ENCODE measurements around the gene SLC9A2. TPM values are rescaled to one million over a fixed set of nuclear protein-coding genes. Genes with fewer than 3 reads are reported as not detected.

SLC9A2 gene
- total RNA-seq, 2 experiments from 2014 or later: not detected

GRCh38 chr2:102660574-102660973 lies 41.2 kb downstream of the SLC9A2 start:
- Mint-ChIP-seq H3K9me3 (no peaks in the 10 kb centered on the region), H3K4me1 (ENCODE audit: low read depth) (peaks cover 19% of the 10 kb centered on the region), H3K36me3 (no peaks in the 10 kb centered on the region), H3K27me3 (peaks cover 6% of the 10 kb centered on the region), H3K27ac (no peak overlapping the region), H3K4me3 (no peak overlapping the region)
- POLR2A ChIA-PET: no interaction called here
- intact Hi-C loops (cut with micrococcal nuclease): no loop called here
- no peak for DNase-seq
- CTCF ChIA-PET: no interaction called here

DNA sequence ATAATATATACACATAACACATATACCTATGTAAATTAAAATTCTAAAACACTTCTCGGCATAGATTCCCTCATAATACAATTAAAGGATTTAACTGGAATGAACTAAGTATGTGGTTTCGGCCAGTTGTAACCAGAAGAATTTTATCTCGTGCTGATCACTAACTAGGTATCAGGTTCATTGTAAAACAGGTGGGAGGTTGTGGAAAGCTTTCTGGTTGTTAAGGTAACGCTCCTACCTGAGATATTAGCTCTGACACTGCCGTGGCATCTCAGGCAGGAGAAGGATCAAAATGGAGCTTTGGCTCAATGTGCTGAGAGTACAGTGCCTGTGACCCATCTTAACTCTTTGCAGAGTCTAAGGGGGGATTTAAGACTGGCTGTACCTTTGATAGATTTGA lies 42.5 kb downstream of the SLC9A2 start:
- no peaks in the 10 kb centered on the region for H3K9me3 Mint-ChIP-seq
- intact Hi-C loops (cut with micrococcal nuclease): no loop called here
- POLR2A ChIA-PET: no interaction called here

DNA sequence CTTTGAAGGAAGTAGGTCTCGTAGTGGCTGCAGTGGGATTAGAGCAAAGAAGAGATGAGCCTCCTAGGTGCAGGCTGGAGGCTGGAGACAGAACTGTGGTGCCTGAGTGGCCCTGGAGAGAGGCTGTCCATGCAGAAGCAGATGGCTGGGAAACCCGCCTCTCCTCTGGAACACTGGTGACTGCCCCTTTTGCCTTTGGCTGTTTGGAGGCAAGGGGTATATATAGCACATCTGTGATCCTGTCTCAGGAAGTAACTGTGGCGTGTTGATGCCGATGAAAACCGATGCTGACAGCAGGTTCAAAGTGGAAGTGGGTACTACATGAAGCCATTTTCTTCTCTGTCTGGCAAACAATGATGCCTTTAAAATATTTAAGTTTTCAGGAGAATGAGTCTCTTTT lies 43.5 kb downstream of the SLC9A2 start:
- POLR2A ChIA-PET: no interaction called here
- intact Hi-C loops (cut with micrococcal nuclease): no loop called here
- Mint-ChIP-seq H3K27ac (no peak overlapping the region), H3K27me3 (peaks cover 6% of the 10 kb centered on the region), H3K4me3 (no peak overlapping the region), H3K9me3 (no peaks in the 10 kb centered on the region), H3K36me3 (no peaks in the 10 kb centered on the region), H3K4me1 (ENCODE audit: low read depth) (peaks cover 15% of the 10 kb centered on the region)
- no peak for DNase-seq
- CTCF ChIA-PET: no interaction called here

More for the DNA sequence above, 42.5 kb downstream of the SLC9A2 start:
- Mint-ChIP-seq H3K4me3 (no peak overlapping the region), H3K4me1 (ENCODE audit: low read depth) (peaks cover 19% of the 10 kb centered on the region), H3K27ac (no peak overlapping the region), H3K27me3 (peaks cover 6% of the 10 kb centered on the region), H3K36me3 (no peaks in the 10 kb centered on the region)
- CTCF ChIA-PET: no interaction called here
- no peak for DNase-seq

GRCh38 chr2:102663381-102663780 lies 44.0 kb downstream of the SLC9A2 start:
- intact Hi-C loops (cut with micrococcal nuclease): no loop called here
- ChIA-PET CTCF (no interaction called here), POLR2A (no interaction called here)
- no peak overlapping the region for H3K4me3 Mint-ChIP-seq
- no peak for DNase-seq
- H3K4me1 Mint-ChIP-seq (ENCODE audit: low read depth): peaks cover 15% of the 10 kb centered on the region
- no peak overlapping the region for H3K27ac Mint-ChIP-seq
- no peaks in the 10 kb centered on the region for H3K9me3 Mint-ChIP-seq
- no peaks in the 10 kb centered on the region for H3K36me3 Mint-ChIP-seq
- peaks cover 6% of the 10 kb centered on the region for H3K27me3 Mint-ChIP-seq

DNA sequence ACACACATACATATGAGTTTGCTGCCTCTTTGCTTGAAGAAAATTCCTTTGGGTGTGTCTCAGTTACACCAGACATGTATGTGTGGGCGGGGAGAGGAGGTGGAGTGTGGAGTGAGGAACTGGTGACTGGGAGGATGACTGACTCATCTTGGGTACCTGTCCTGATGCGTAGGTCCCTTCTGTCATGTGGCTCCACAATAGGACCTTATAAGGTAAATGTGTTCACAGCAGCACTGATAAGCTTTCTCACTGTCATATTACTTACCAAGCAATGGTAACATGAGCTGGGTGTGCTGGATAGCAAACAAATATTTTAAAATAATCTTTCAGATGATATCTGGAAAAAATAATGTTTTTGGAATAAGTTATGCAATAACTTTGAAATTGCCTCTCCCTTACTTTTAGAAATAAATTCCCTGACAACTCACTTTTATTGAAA lies 45.1 kb downstream of the SLC9A2 start:
- Mint-ChIP-seq H3K9me3 (no peaks in the 10 kb centered on the region), H3K4me1 (ENCODE audit: low read depth) (peaks cover 13% of the 10 kb centered on the region), H3K27ac (no peak overlapping the region), H3K27me3 (peaks cover 6% of the 10 kb centered on the region), H3K36me3 (no peaks in the 10 kb centered on the region), H3K4me3 (no peak overlapping the region)
- ChIA-PET CTCF (no interaction called here), POLR2A (no interaction called here)
- intact Hi-C loops (cut with micrococcal nuclease): no loop called here
- peak; percentile 70 for DNase-seq

- peaks cover 3% of the 10 kb centered on the region for H3K27me3 Mint-ChIP-seq
- no peak for DNase-seq
- no peak overlapping the region for H3K27ac Mint-ChIP-seq
- ChIA-PET CTCF (interaction anchor here (0.6 kb wide), 1 partner anchor 51 kb away, joined by 3 read pairs; no protein-coding TSS in a partner anchor), POLR2A (no interaction called here)
- H3K4me3 Mint-ChIP-seq: no peak overlapping the region
- no peaks in the 10 kb centered on the region for H3K9me3 Mint-ChIP-seq
- peaks cover 13% of the 10 kb centered on the region for H3K4me1 Mint-ChIP-seq (ENCODE audit: low read depth)
- intact Hi-C loops (cut with micrococcal nuclease): no loop called here
- H3K36me3 Mint-ChIP-seq: no peaks in the 10 kb centered on the region
Measured at GRCh38 chr2:102667072-102667471, 47.7 kb downstream of the SLC9A2 start.

DNA sequence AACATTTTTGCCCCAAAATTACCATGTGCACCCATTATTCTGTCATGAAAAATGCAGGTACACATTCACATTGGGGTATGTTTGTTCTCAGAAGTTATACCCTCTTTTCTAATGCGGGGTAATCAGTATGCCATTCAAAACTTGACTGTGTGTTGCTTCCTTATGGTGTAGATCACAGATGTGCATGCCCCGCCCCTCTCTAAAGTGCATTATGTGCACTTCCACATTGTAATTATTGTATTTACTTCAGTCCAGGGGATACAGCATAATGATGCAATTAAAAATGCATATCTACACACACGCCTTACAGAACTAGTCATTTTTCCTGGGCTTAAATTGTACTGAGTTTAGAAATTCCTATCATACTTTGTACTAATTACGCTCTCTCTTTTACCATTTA lies 48.8 kb downstream of the SLC9A2 start:
- CTCF ChIA-PET: no interaction called here
- intact Hi-C loops (cut with micrococcal nuclease): no loop called here
- no peak for DNase-seq
- Mint-ChIP-seq H3K36me3 (no peaks in the 10 kb centered on the region), H3K4me1 (ENCODE audit: low read depth) (peaks cover 10% of the 10 kb centered on the region), H3K4me3 (no peak overlapping the region), H3K27me3 (peaks cover 3% of the 10 kb centered on the region), H3K27ac (no peak overlapping the region), H3K9me3 (no peaks in the 10 kb centered on the region)
- POLR2A ChIA-PET: no interaction called here

DNA sequence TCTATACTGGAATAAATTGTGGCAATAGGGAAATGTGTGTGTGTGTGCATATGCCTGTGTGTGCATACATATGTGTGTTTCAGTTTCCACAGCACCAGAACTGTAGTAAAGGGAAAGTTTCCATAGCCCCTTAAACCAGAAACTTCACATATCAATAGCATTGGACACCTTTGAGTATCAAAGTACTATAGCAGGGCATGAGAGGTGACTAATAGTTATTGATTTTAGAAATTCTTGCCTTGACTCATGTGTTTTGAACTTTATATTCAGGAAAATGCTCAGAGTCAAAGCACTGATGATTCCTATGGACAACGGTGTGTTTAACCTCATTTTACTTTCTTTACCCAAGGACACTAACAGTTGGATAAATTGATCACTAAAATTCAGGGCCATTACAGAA lies 50.0 kb downstream of the SLC9A2 start:
- DNase-seq: no peak
- H3K4me1 Mint-ChIP-seq (ENCODE audit: low read depth): peaks cover 8% of the 10 kb centered on the region
- peaks cover 2% of the 10 kb centered on the region for H3K27me3 Mint-ChIP-seq
- intact Hi-C loops (cut with micrococcal nuclease): no loop called here
- H3K9me3 Mint-ChIP-seq: no peaks in the 10 kb centered on the region
- H3K36me3 Mint-ChIP-seq: no peaks in the 10 kb centered on the region
- CTCF ChIA-PET: no interaction called here
- H3K4me3 Mint-ChIP-seq: no peak overlapping the region
- POLR2A ChIA-PET: no interaction called here
- no peak overlapping the region for H3K27ac Mint-ChIP-seq

DNA sequence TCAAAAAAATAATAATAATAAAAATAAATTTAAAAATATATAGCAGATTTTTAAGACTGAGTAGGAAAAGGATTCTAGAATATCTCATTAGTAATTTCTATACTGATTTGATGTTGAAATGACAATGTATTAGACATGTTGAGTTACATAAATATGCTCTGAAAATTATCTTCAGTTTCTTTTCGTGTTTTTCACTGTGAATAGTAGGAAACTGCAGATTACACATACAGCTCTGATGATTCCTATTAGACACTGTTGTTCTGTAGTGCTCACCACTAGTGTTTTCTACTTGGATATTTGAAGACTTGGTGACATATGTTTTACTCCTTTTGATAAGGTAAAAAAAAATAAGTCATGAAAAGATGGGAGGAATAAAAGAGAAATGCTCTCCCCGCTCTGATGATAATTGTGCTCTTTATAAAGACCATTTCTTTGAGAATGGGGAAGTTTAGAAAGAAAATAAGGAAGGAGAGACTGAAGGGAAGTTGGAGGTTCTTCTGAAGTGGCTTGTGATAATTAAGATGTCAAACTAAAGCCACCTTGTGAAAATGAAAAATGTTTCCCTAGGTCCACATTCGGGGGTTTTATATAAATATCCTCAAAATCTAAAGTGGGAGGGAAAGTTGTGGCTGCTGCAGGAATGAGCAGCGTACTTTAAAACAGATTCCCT lies 52.9 kb downstream of the SLC9A2 start:
- CTCF ChIA-PET: no interaction called here
- H3K4me1 Mint-ChIP-seq (ENCODE audit: low read depth): no peaks in the 10 kb centered on the region

GRCh38 chr2:102674370-102674769 lies 55.0 kb downstream of the SLC9A2 start:
- no peak overlapping the region for H3K4me3 Mint-ChIP-seq
- no peaks in the 10 kb centered on the region for H3K36me3 Mint-ChIP-seq
- intact Hi-C loops (cut with micrococcal nuclease): no loop called here
- no peak for DNase-seq
- H3K9me3 Mint-ChIP-seq: no peaks in the 10 kb centered on the region
- no peaks in the 10 kb centered on the region for H3K4me1 Mint-ChIP-seq (ENCODE audit: low read depth)
- H3K27me3 Mint-ChIP-seq: peaks cover 8% of the 10 kb centered on the region
- no peak overlapping the region for H3K27ac Mint-ChIP-seq
- ChIA-PET POLR2A (no interaction called here), CTCF (interaction anchor here (2.6 kb wide), 1 partner anchor 202 kb away, joined by 7 read pairs; the partner anchor contains the start of gene SLC9A4)

More for the DNA sequence above, 52.9 kb downstream of the SLC9A2 start:
- no peak overlapping the region for H3K4me3 Mint-ChIP-seq
- H3K27ac Mint-ChIP-seq: no peak overlapping the region
- intact Hi-C loops (cut with micrococcal nuclease): no loop called here
- H3K36me3 Mint-ChIP-seq: no peaks in the 10 kb centered on the region
- no peak for DNase-seq
- peaks cover 8% of the 10 kb centered on the region for H3K27me3 Mint-ChIP-seq
- POLR2A ChIA-PET: no interaction called here
- no peaks in the 10 kb centered on the region for H3K9me3 Mint-ChIP-seq

- POLR2A ChIA-PET: no interaction called here
- intact Hi-C loops (cut with micrococcal nuclease): no loop called here
- Mint-ChIP-seq H3K27ac (no peak overlapping the region), H3K4me3 (no peak overlapping the region), H3K27me3 (peaks cover 8% of the 10 kb centered on the region), H3K9me3 (no peaks in the 10 kb centered on the region), H3K36me3 (no peaks in the 10 kb centered on the region), H3K4me1 (ENCODE audit: low read depth) (no peaks in the 10 kb centered on the region)
- CTCF ChIA-PET: interaction anchor here (2.6 kb wide), 1 partner anchor 202 kb away, joined by 7 read pairs; the partner anchor contains the start of gene SLC9A4
- DNase-seq: no peak
Measured at GRCh38 chr2:102674836-102675235, 55.5 kb downstream of the SLC9A2 start.

GRCh38 chr2:102677244-102678215 lies 58.2 kb downstream of the SLC9A2 start:
- CTCF ChIA-PET: no interaction called here
- Mint-ChIP-seq H3K4me1 (ENCODE audit: low read depth) (no peaks in the 10 kb centered on the region), H3K4me3 (no peak overlapping the region), H3K27ac (no peak overlapping the region), H3K27me3 (peaks cover 10% of the 10 kb centered on the region), H3K9me3 (no peaks in the 10 kb centered on the region), H3K36me3 (no peaks in the 10 kb centered on the region)
- POLR2A ChIA-PET: no interaction called here
- intact Hi-C loops (cut with micrococcal nuclease): no loop called here
- DNase-seq: no peak

Data from activated CD4-positive, alpha-beta memory T cell treated with anti-CD3 and anti-CD28 coated beads for 36 hours (primary cell).